ENCODE measurements around the gene ST14.

- no peak for TF ChIP-seq POLR2A (IDR thresholded peaks at IDR 0.05)
- TF ChIP-seq CTCF (IDR thresholded peaks at IDR 0.05): no peak
Observed at GRCh38 chr11:130197386-130198035, 37.9 kb downstream of the ST14 start.

All from Peyer's patch (tissue), 4 donors.